ENCODE data around the gene SPRYD7.

SPRYD7 gene

DNA sequence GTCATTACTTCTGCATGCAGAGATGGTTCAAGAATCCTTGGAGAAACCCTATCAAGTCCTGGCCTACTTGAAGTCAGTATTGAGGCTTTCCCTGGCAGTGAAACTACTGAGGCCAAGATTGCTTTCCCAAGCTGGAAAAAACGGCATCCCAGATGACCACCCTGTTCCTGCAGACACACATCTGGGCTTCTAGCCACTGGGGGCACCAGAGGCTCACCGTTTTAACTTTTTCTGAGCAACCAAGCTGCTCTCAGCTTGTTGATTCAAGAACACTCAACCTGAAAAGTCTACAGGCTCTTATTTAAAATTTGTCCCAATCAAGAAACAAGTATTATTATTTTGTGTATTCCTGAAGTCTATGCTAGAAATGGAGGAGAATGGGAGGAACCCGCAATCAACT lies 66.6 kb downstream of the SPRYD7 start:
- H3K4me3 ChIP-seq (ENCODE audit: low read depth in 1 of 2, low read length in 2 of 2), result no peak overlapping the region
- H3K9me3 ChIP-seq (ENCODE audit: control insufficient read depth in 1 of 2, low read length in 2 of 2), result peaks cover 2 to 3% of the 10 kb centered on the region in 2 donors
- no peak overlapping the region for H3K9ac ChIP-seq (ENCODE audit: low read depth in 1 of 2, low read length in 2 of 2)
- no peaks in the 10 kb centered on the region for H3K36me3 ChIP-seq (ENCODE audit: control insufficient read depth in 1 of 2, insufficient read depth in 2 of 2, low read length in 2 of 2)
- no peaks in the 10 kb centered on the region for H3K4me1 ChIP-seq (ENCODE audit: control insufficient read depth in 1 of 2, insufficient read depth in 2 of 2, low read length in 2 of 2)
- no peaks in the 10 kb centered on the region for H3K27me3 ChIP-seq (ENCODE audit: control insufficient read depth in 1 of 2, insufficient read depth in 2 of 2, low read length in 2 of 2)
- no peak overlapping the region for H3K27ac ChIP-seq (ENCODE audit: low read depth, low read length)

DNA sequence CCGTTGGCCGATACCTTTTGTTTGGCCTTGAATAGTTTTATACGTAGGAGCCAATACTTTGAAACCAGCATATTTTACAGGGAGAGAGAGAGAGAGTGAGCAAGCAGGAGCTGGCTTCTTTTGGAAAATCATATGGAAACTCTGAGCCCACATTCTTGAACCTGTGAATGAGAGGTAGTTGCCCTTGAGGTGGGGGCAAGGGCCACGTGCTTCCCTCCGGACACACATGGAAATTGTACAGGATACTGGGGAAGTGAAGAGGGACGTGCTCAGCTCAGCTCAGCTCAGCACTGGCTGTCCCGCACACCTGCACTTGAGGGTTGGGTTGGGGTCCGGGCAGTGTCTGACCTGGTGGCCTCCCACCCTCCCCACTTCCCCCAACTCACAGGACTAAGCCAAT lies 68.3 kb downstream of the SPRYD7 start:
- Histone ChIP-seq H3K9ac (ENCODE audit: low read depth in 1 of 2, low read length in 2 of 2) (no peak overlapping the region), H3K4me1 (ENCODE audit: control insufficient read depth in 1 of 2, insufficient read depth in 2 of 2, low read length in 2 of 2) (no peaks in the 10 kb centered on the region), H3K9me3 (ENCODE audit: control insufficient read depth in 1 of 2, low read length in 2 of 2) (no peaks in the 10 kb centered on the region), H3K4me3 (ENCODE audit: low read depth in 1 of 2, low read length in 2 of 2) (no peak overlapping the region), H3K36me3 (ENCODE audit: control insufficient read depth in 1 of 2, insufficient read depth in 2 of 2, low read length in 2 of 2) (no peaks in the 10 kb centered on the region), H3K27me3 (ENCODE audit: control insufficient read depth in 1 of 2, insufficient read depth in 2 of 2, low read length in 2 of 2) (no peaks in the 10 kb centered on the region), H3K27ac (ENCODE audit: low read depth, low read length) (no peak overlapping the region)

DNA sequence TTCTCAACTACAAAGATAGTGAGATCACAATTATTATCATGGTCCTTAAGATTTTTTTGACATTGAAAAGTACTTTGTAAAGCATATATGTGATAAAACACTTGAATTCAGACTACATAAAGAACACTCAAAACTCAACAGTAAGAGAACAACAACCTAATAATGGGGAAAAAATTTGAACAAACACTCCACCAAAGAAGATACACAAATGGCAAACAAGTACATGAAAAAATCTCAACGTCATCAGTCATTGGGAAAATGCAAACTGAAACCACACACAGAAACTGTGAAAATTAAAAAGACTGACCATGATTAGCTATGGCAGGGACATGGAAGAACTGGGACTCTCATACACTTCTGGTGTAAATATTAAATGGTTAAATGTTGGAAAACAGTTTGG lies 70.9 kb downstream of the SPRYD7 start:
- Histone ChIP-seq H3K9ac (ENCODE audit: low read depth in 1 of 2, low read length in 2 of 2) (no peak overlapping the region), H3K4me3 (ENCODE audit: low read depth in 1 of 2, low read length in 2 of 2) (no peak overlapping the region), H3K9me3 (ENCODE audit: control insufficient read depth in 1 of 2, low read length in 2 of 2) (no peaks in the 10 kb centered on the region), H3K36me3 (ENCODE audit: control insufficient read depth in 1 of 2, insufficient read depth in 2 of 2, low read length in 2 of 2) (no peaks in the 10 kb centered on the region), H3K27me3 (ENCODE audit: control insufficient read depth in 1 of 2, insufficient read depth in 2 of 2, low read length in 2 of 2) (no peaks in the 10 kb centered on the region), H3K27ac (ENCODE audit: low read depth, low read length) (no peak overlapping the region), H3K4me1 (ENCODE audit: control insufficient read depth in 1 of 2, insufficient read depth in 2 of 2, low read length in 2 of 2) (no peaks in the 10 kb centered on the region)

DNA sequence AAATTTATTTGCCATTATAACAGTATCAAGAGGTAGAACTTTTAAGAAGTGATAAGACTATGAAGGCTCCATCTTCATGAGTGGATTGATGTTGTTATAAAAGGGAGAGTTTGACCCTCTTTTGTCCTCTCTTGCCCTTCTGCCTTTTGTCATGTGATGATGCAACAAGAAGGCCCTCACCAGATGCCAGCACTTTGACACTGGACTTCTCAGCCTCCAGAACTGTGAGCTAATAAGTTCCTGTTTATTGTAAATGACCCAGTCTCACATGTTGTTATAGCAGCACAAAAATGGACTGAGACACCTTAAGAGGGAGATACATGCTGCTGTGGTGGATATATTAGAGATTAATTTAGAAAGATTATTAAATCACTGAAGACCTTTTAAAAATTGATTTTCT lies 71.6 kb downstream of the SPRYD7 start:
- Histone ChIP-seq H3K9me3 (ENCODE audit: control insufficient read depth in 1 of 2, low read length in 2 of 2) (no peaks in the 10 kb centered on the region), H3K36me3 (ENCODE audit: control insufficient read depth in 1 of 2, insufficient read depth in 2 of 2, low read length in 2 of 2) (no peaks in the 10 kb centered on the region), H3K4me1 (ENCODE audit: control insufficient read depth in 1 of 2, insufficient read depth in 2 of 2, low read length in 2 of 2) (no peaks in the 10 kb centered on the region), H3K4me3 (ENCODE audit: low read depth in 1 of 2, low read length in 2 of 2) (no peak overlapping the region), H3K27me3 (ENCODE audit: control insufficient read depth in 1 of 2, insufficient read depth in 2 of 2, low read length in 2 of 2) (no peaks in the 10 kb centered on the region), H3K9ac (ENCODE audit: low read depth in 1 of 2, low read length in 2 of 2) (no peak overlapping the region), H3K27ac (ENCODE audit: low read depth, low read length) (no peak overlapping the region)

Data from duodenal mucosa (tissue), 2 donors.